HG03045 (cell line): ENCODE results near the gene NUBPL.
"Not testable (repeated sequence)": the region's sequence is repeated elsewhere in the genome, so short reads cannot be mapped to it uniquely, and the experiment has no call there.

ENCODE experiments used
- ATAC-seq: cut with Tn5 transposase; IDR thresholded peaks from one replicate; pipeline ENCODE4 v1.9.1; 2021; ENCODE audit warnings: mild to moderate bottlenecking, moderate library complexity; ENCODE audit not compliant: unreplicated experiment

The NUBPL gene

DNA sequence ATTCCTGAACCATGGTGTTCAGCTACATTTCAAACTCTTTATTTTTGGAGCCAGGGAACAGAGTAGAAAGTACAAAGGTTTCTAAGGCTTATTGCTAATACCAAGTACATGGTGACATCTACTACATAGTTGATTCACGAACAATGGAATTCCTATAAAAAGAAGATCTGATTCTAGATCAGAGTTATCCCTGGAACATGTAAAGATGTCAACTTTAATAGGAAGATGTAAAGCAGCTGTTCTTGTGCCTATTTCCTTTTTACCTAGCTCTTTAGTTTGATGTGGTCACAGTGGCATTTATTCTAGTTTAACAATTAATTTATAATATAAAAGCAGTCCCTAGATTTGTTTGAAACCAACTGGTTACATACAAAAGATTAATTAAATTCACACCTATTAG, 99.5 kb downstream of the NUBPL start:
- ATAC-seq = no peak

DNA sequence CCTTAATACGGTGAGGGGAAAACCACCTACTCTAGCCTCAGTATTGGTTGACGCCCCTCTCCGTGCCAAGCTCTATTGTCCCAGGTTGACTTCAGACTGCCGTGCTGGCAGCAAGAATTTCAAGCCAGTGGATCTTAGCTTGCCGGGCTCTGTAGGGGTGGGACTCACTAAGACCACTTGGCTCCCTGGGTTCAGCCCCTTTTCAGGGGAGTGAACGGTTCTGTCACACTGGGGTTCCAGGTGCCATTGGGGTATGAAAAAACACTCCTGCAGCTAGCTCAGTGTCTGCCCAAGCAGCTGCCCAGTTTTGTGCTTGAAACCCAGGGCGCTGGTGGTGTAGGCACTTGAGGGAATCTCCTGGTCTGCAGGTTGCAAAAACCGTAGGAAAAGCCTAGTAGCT, 107.1 kb downstream of the NUBPL start:
- no peak for ATAC-seq

DNA sequence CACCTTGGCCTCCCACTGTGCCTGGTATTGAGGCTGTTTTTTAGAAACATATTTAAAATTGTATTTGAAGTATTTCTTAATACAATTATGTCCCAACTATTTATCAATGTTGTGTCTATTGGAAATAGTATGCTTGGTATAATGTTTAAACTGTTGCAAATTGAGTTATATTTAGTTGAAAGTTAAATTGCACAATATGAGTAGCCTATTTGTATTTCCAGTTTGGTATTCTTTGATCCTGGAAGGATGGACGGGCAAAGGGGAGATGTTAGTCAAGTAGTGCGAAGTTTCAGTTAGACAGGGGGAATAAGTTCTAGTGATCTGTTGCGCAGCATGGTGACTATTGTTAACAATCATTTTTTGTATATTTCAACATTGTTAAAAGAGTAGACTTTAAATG, 111.5 kb downstream of the NUBPL start:
- ATAC-seq = no peak

GRCh38 chr14:31677052-31677451, 115.8 kb downstream of the NUBPL start:
- ATAC-seq = no peak

GRCh38 chr14:31677630-31678029, 116.4 kb downstream of the NUBPL start:
- no peak for ATAC-seq

DNA sequence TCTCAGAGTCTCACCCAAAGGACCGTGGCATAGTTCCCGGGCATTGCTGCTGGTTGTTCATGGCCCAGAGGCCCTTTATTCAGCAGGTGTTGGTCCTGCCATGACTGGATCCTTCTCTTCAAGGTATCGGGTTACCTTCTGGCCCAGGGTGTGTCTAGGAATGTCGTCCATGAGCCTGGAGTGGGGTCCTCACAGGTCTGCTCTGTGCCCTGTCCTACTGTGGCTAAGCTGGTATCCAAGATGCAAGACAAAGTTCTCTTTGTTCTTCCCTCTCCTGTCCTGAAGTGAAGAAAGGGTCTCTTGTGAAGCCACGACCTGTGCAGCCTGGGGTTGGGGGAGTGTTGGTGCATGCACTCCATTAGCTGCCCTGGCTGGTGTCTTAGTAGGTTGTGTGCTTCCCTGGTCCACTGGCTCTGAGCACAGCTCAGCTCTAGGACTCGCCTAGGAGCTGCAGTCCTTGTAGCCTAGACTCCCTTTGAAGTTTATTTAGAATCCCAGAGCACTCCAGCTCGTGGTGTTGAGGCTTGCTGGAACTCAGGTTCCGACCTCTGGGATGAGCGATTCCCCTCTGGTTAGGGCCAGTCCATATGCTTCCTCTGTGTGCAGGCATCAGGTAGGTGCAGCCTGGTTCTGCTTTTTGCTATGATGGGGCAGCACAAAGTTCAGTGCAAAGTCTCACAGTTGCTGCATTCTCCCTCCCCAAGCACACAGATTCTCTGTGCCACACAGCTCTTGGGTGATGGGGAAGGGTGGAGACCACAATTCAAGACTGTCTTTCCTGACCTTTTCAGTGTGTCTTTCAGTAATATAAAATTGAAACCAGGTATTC, 117.4 kb downstream of the NUBPL start:
- no peak for ATAC-seq

GRCh38 chr14:31682768-31683167, 121.6 kb downstream of the NUBPL start:
- no peak for ATAC-seq

DNA sequence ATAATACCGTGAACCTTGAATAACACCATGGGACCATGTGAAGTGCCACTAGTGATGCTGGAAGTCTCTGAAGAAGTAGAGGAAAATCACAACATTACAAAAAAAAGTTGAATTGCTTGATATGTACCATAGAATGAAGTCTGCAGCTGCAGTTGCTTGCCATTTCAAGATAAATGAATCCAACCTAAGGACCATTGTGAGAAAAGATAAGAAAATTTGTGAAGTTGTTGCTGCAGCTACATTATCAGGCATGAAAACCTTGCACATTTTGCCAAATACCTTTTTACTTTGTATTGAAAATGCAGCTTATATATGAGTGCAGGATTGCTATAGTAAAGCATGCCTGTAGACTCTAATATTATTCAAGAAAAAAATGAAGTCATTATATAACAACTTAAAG, 126.5 kb downstream of the NUBPL start:
- no peak for ATAC-seq

GRCh38 chr14:31690056-31690455, 128.9 kb downstream of the NUBPL start:
- no peak for ATAC-seq

DNA sequence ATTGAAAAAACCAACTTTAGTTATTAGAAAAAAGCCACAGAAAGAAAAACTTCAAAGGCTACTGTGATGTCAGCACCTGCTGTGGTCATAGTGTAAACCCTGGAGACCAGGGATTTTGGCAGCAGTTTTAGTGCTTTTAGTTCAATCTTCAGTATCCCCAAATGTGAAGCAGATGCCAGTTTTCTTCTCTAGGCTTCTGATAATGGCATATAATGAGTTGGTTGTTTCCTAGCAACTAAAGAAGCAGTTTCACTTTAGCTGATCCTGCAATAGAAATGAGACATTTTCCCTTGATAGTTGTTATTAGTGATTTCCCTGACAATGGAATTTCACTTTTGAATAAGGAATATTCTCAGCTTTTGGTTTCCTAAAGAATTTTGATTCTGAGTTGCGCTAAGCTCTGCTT, 131.2 kb downstream of the NUBPL start:
- ATAC-seq = no peak

DNA sequence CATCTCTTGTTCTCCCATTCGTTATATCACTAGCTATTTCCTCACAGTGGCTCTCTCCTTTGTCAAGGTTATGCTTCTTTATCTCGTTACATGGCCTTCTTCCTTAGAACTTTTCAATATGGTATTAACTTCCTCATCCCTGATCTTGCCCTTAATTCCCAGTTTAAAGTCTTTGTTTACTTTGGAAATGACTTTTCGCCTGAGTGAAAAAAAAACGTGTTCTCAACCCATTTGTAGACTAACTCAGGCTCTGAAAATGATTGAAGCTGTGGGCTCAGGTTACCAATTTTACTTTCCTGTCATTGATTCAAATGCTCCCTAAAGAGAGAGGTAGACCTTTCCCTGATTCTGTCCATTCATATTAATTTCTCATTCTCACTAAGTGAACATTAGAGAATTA, 135.2 kb downstream of the NUBPL start:
- no peak for ATAC-seq

- no peak for ATAC-seq
These were observed 138.6 kb downstream of the NUBPL start for GRCh38 chr14:31699809-31700208.

DNA sequence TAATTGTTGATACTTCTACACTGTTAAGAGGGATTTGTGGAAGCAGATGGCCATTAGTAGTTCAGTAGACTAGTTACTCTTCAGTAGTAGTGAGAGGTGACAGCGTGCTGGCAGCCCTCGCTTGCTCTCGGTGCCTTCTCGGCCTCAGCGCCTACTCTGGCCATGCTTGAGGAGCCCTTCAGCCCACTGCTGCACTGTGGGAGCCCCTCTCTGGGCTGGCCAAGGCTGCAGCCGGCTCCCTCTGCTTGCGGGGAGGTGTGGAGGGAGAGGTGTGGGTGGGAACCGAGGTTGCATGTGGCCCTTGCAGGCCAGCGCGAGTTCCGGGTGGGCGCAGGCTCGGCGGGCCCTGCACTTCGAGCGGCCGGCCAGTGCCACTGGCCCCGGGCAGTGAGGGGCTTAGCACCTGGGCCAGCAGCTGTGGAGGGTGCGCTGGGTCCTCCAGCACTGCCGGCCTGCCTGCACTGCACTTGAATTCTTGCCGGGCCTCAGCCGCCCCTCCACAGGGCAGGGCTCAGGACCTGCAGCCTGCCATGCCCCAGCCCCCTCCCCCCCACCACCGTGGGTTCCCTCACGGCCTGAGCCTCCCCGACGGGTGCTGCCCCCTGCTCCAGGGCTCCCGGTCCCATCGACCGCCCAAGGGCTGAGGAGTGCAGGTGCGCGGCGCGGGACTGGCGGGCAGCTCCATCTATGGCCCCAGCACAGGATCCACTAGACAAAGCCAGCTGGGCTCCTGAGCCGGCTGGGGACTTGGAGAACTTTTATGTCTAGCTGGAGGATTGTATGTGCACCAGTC, 139.3 kb downstream of the NUBPL start:
- ATAC-seq = no peak

DNA sequence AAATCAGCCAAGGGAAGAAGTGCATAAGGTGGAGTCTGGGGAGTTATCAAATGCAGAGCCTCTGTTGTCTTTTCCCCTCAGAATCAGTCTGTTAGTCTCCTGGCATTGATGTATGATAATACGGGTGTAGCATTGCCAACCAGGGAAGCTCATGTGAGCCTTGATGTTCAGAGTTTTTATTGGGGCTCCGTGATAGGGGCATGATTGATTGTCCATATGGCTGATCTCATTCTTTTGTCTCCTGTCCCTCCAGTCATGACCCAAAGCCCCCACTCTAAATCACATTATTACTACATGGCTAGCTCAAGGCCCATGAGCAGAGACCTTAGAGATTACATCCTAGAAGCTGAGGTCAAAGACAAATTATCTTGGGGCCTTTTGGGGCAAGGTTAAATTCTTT, 140.9 kb downstream of the NUBPL start:
- ATAC-seq = no peak

GRCh38 chr14:31703056-31703455, 141.9 kb downstream of the NUBPL start:
- no peak for ATAC-seq

DNA sequence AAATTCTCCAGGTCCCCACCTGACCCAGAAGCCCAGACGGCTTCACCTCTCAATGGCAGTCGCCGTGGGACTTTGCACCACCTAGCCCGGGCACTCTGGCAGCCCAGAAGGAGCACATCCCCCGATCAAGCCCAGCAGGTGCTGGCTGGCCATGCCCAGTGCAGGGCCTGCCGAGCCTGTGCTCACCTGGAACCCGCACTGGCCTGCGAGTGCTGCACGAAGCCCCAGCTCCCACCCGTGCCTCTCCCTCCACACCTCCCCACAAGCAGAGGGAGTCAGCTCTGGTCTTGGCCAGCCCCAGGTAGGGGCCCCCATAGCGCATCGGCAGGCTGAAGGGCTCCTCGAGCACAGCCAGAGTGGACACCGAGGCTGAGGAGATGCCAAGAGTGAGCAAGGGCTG, 144.5 kb downstream of the NUBPL start:
- no peak for ATAC-seq

- not testable (repeated sequence) for ATAC-seq
These were observed 147.5 kb downstream of the NUBPL start for GRCh38 chr14:31708661-31709060.

DNA sequence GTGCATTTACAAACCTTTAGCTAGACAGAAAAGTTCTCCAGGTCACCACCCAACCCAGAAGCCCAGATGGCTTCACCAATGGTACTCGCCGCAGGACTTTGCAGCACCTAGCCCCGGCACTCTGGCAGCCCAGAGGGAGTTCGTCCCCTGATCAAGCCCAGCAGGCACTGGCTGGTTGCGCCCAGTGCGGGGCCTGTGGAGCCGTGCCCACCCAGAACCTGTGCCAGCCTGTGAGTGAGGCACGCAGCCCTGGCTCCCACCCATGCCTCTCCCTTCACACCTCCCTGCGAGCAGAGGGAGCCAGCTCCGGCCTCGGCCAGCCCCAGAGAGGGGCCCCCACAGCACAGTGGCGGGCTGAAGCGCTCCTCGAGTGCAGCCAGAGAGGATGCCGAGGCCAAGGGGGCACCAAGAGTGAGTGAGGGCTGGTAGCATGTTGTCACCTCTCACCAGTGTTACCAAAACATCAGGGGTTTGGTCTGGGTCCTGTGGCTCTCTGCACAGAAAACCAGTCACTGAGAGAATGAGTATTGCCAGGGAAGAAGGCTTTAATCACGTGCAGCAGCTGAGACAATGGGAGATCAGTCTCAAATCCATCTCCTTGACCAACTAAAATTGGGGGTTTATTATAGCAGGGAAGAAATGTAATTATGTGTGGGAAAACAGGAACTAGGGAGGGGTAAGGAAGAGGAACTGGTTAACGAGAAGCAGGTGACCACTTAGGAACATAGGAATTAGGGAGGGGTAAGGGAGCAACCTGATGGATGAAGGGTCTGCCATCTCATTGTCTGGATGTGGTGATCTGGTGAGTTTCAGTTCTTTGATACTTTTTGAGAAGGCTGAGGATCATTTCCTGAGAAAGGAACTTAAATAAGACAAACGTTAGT, 151.3 kb downstream of the NUBPL start:
- ATAC-seq = no peak

DNA sequence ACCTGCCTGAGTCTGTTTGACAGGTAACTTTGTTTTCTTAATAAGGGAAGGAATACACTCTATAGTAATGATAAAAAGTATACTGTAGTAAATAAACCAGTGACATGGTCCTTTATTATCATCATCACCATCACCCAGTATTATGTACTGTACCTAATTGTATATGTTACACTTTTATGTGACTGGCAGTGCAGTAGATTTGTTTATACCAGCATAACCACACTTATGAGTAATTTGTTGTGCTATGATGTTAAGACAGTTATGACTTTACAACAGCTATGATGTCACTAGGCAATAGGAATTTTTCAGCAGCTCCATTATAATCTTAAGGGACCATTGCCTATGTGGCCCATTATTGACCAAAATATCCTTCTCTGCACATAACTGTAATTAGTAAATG, 155.0 kb downstream of the NUBPL start:
- no peak for ATAC-seq

DNA sequence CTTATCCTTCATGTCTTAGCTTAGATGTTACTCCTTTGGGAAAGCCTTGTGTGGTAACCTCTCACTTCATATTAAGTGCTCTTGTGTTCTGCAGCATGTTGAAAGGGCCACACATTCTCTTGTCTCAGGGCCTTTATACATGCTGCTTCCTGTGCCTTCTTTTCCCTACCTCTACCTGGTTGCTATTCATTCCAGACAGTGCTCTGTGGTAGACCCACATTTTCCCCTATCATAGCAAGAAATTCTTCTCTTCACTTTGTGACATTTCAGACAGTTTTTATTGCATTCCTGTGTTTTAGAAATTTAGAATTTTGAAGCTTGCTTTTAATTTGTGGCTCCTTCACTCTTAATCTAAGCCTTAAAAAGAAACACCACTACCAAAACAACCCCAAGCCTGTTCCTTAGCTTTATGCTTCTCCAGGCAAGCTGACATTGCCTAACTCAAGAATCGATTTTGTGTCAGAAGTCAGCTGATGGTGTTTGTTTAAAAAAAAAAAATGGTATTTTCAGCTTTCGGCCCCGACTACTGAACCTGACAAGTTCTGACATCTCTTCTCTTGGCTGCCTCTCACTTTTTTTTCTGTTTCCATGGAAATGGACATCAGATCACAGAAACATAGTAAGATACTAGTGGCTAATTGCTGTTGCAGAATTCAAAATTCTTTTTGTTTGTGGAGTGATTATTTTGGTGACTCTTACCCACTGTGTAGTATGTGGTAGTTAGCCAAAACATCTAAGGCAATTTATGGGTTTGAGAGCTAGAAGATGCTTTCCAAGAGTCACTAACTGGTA, 156.3 kb downstream of the NUBPL start:
- ATAC-seq = no peak

DNA sequence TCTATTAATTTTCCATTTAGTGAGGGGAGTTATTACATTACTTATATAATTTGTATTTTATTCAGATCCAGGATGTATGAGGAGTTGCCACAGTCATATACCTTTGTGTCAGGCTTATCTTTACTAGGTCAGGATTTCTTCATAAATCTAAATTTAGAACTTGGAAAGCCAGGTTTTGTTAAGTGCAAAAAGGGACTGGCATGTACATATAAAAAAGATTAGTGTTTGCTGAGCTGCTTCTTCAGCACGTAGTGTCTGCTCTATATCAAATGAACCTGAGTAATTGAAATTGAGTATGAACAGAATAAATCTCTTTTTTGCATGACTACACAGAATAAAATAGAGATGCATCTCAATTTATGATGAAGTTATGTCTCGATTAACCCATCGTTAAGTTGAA, 157.4 kb downstream of the NUBPL start:
- ATAC-seq = no peak
